ENCODE measurements around the gene TTC33.
"Not testable (repeated sequence)": the region's sequence is repeated elsewhere in the genome, so short reads cannot be mapped to it uniquely, and the experiment has no call there.

The TTC33 gene

DNA sequence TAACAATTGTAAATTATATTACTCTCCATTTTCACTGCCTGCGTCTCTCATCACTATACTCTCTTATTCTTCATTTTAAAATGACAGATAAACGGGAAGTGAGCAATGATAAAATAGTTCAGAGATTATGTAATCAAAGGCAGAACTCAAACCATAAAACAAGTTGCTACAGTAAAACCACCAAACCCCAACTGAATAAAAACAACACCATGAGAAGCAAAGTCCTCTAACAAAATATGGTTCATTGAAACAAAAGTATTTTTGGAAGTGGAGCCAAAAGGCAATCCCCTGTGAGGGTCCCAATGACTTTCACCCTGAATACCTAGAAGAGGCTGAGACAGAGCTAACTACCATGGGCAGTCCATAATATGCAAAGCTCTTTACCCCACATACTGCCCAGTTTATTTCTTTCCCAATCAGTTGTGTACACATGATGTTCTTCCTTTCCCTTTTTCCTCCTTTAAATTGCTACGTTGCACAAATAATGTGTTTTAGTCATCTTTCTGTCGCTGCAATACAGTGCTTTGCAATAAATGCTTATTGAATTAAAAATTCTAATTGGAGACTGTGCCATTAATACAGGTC lies 140.1 kb downstream of the TTC33 start:
- DNase-seq (ENCODE audit: low read depth in 3 of 3, low spot score in 1 of 3), result no peak

DNA sequence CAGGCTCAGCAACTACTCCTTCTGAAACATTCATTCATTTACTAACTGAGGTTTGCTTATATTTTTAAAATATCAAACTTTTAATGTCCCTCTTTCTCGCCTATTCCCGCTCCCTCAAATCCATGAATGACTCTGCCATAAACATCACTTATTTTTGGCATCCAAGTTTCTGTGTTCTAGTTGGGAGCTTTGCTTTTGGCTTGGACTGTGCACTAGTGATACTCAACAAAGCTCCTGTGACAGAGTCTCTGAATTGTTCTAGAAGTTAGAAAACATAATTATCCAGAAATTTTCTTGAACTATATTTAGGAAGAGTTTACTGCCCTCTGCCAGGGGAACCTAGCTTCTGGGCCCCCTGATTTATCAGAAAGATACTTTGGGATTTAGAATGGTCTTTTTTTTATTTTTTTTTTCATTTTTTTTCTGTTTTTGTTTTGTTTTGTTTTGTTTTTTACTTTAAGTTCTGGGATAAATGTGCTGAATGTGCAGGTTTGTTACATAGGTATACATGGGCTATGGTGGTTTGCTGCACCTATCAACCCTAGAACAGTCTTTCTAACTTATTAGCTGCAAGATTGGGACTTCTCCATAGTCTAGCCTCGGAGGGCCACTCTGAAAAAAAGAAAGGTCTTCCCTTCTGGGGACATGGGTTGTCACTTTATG lies 140.7 kb downstream of the TTC33 start:
- DNase-seq (ENCODE audit: low read depth in 3 of 3, low spot score in 1 of 3), result no peak

DNA sequence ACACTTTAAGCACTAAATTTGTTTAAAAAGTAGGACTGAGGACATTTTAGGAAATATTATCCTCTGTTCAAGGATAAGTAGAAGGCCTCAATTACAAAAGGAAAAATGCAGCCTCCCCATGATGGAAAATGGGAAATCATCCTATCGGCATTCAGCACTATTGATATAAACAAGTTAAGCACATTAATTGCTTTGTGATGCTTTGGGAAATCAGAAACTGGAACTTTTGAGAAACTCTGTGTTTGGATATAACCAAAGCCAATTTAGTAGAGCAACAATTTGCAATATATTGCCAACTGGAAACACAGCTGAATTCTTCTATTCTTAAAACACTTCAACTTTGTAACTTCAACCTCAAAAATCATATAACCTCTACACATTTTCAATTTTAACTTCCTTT lies 141.3 kb downstream of the TTC33 start:
- no peak for DNase-seq (ENCODE audit: low read depth in 3 of 3, low spot score in 1 of 3)

DNA sequence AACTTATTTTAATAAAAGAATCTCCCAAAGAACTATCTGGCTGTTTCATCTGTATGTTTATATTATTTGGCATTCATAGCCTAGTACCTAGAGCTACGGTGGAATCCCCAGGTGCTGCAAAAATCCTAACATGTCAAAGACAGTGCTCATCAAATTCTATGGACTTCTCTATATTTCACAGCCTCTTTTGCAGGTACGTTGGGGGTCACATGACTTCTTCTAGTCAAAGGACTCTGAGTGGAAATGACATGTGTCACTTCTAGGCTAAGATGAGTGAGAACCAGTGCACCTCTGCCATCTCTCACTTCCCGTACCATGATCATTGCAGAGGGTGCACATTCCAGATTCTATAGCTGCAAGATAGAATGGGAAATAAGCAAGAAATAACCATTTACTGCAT lies 148.6 kb downstream of the TTC33 start:
- no peak for DNase-seq (ENCODE audit: low read depth in 3 of 3, low spot score in 1 of 3)

DNA sequence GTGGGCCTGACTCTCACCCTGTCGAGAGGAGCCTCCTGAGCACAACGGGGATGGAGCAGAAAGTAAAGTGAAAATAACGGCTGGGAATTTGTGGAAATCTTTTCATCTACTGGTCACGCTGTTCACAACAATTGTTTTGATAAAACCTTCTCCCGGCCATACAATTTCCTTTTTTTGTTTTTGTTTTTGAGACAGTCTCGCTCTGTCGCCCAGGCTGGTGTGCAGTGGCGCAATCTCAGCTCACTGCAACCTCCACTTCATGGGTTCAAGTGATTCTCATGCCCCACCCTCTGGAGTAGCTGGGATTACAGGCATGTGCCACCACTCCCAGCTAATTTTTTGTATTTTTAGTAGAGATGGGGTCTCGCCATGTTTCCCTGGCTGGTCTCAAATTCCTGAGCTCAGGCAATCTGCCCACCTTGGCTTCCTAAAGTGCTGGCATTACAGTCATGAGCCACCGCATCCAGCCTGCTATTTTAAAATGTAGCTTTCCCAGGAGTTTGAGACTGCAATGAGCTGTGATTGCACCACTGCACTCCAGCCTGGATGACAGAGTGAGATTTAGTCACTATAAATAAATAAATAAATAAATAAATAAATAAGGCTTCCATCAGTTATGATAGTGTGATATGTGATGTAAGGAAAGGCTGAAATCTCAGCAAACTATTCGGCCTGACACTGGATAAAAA lies 149.5 kb downstream of the TTC33 start:
- DNase-seq (ENCODE audit: low read depth in 3 of 3, low spot score in 1 of 3), result no peak

DNA sequence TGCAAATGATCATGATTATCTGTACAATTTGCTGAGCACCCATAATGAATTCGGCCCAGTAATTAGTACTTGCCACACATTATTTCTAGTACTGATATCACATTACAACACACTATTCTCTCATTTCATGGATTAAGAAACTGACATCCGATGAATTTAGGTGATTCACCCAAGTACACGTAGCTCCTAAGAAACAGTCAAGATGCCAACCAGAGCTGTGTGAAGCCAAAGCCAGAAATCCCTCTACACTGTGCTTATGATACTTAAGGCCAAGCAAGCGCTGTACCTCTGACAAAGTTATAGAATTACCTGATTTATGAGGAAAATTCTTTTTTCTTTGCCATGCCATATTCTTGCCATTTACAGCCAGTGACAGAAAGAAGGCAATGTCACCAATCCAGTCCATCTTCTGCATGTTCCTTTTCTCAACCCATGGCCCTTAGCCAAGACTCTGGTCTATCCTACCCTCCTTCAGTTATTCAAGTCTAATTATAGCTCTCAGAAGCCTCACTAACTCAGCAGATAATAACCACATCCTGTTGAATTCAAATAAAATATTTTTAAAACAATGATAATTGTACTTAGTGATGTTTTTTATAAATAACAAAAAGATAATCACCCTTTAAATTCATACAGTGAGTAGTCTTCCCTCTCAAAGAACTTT lies 150.3 kb downstream of the TTC33 start:
- DNase-seq (ENCODE audit: low read depth in 3 of 3, low spot score in 1 of 3), result no peak

DNA sequence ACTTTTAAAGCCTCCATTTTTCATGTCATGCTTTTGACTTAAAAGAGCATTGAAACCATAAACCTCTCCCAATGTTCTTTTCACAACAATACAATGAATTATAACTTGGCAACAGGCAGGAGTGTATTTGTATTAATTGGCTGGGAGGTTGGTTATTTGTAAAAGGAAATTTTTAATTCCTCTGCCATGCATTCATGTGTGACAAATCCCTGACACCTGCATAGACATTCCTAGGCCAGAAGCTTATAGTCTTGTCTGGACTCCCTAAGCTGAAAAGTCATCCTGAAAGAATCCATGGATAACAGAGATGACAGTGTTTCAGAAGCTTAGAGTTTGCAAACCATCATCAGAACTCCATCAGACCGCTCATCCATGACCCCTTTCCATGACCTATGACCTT lies 152.4 kb downstream of the TTC33 start:
- no peak for DNase-seq (ENCODE audit: low read depth in 3 of 3, low spot score in 1 of 3)

DNA sequence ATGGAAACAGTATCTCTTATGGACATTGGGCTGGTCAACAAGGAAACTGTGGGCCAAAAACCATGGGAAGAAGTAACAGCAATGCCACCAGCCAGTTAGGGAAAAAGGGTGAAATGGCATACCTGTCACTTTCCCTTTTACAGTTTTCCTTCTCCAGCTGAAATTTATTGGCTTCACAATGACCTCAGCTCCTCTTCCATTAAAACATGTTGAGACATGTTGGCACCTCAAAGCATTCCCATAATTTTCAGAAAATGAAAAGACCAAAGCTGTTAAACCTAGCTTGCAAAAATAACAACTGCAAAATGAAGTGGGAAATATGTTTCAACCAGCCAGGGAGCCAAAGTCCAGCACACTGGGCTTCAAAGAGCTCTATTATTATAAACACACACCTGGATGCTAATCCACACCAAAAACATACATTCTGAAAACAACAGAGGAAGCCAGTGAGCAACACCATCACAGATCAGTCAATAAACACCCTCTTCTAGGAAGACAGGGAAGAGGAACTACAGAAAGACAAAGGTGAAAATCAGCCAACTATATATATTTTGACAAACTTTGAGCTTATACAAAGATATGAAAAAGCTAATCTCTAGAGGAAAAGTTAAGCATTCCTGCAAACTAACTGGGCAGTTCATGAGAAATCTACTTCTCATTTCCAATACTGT lies 154.4 kb downstream of the TTC33 start:
- no peak for DNase-seq (ENCODE audit: low read depth in 3 of 3, low spot score in 1 of 3)

DNA sequence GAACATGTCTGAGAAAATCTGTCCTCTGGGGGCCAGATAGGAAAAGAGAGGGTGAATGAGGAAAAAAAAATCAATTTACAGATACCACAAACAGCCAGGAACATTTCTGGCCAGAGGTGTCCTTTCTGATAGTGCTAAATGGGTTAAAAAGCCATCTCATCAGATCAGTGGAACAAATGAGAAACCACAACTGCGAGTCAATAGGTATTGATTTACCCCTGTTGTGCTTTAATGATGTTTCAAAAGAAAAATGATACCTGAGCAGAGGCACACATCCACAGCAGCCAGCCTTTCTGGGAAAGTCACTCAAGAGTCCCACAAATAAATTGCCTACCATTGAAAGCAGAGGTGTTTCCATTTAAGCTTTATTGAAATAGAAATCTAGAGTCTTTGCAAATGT lies 155.4 kb downstream of the TTC33 start:
- DNase-seq (ENCODE audit: low read depth in 3 of 3, low spot score in 1 of 3), result no peak

DNA sequence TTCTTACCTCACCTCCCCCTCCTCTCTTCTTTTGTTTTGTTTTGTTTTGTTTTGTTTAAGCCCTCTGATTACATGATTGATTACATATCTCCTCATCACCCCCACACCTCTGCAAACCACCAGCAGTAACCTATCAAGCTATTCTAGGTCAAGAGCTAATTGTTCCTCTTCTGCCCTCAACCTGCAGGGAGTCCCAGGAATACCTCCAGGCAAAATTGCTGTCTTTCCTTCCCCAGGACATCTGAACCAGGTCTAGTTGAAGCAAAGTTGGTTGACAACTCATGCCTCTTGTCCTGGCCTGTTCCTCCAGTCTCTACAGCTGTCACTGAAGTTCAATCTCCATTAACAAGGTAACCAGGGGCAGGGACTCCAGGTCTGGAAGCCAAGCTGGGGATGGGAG lies 156.1 kb downstream of the TTC33 start:
- no peak for DNase-seq (ENCODE audit: low read depth in 3 of 3, low spot score in 1 of 3)

DNA sequence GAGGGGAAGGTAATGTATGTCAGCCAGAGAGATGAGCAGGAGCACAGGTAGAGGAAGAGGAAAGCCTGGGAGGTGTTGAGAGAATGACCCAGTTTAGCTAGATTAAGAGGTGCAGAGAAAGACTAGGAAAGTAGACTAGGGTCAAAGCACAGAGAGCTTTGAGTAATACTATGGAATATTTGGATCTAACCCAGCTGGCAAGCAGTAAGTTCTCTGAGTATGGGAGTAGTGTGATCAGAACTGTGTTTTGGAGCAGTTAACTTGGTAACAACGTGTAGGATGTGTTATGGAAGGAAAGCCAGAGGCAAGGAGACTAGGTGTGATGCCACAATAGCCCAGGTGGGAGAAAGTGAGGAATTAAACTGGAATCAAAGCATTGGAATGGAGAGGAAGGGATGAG lies 160.9 kb downstream of the TTC33 start:
- DNase-seq (ENCODE audit: low read depth in 3 of 3, low spot score in 1 of 3), result no peak

DNA sequence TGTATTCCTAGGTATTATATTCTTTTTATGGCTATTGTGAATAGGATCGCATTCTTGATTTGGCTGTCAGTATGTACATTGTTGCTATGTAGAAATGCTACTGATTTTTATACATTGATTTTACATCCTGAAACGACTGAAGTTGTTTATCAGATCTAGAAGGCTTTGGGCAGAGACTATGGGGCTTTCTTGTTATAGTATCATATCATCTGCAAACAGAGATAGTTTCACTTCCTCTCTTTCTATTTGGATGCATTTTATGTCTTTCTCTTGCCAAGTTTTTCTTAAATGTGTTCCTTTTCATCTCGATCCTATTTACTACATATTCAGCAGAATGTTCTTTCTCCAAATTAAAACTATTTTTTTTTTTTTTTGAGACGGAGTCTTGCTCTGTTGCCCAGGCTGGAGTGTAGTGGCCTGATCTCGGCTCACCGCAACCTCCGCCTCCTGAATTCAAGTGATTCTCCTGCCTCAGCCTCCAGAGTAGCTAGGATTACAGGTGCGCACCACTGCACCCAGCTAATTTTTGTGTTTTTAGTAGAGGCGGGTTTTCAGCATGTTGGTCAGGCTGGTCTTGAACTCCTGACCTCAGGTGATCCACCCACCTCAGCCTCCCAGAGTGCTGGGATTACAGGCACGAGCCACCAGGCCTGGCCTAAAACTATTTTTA lies 163.9 kb downstream of the TTC33 start:
- DNase-seq (ENCODE audit: low read depth in 3 of 3, low spot score in 1 of 3), result not testable (repeated sequence)

DNA sequence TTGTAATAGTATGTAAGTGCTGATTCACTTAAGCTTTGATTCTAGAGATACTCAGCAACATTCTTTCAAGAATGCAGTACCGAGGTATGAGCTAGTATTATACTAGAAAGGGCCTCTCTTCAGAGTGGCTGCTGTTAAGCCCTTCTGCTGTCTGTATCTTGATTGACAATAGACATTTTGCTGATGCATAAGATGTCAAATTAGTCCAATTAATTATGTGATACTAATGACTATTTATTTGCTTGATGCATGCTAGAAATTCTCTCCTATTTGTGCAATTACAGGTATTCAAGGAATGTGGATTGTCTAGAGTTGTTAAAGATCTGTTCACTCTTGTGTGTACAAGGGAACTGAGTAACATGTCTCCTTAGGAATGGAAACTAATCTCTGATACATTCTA lies 168.4 kb downstream of the TTC33 start:
- DNase-seq (ENCODE audit: low read depth in 3 of 3, low spot score in 1 of 3), result no peak

DNA sequence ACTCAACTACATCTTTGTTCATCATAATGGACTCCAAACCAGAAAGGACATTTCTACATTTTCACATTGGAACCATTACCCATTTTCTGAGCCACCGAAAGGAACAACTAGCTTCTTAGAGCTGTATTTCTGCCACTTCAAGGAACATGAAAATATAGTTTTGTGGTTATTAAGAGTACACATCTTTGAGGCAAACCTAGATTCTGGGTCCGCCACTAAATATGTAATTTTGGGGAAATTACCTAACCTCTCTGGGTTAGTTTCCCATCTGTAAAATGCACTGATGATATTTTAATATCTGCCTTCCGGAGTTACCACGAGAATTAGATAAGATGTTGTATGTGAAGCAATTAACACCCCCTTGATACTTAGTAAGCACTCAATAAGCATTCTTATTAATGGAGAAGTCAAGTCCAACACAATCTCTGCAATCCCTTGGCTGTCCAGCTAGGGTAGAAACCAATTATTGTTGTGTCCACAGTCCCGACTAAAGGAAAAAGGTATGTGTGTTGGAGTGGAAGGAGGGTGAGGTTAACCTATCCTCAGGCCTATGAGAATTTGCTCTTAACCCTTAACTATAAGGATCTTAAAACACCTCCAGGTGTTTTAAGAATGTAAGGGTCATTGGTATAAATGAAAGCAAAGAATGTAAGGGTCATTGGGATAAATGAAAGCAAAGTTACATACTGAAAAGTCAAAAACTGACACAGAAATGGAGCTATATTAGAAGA lies 170.1 kb downstream of the TTC33 start:
- no peak for DNase-seq (ENCODE audit: low read depth in 3 of 3, low spot score in 1 of 3)

DNA sequence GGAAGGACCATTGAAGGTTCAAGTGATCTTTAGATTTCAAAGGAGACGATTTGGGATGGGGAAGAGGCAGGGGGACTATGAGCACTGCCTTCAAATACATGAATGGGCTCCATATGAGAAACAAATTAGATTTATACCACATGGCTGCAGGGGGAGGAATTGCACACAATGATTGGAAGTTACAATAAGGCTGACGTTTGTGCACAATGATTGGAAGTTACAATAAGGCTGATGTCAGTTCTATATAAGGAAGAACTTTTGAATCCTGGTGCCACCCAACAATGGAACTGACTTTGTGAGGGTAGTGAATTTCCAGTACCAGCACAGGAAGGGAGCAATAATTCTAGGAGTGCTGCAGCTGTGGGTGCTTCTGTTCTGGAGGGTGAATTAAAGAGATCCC lies 171.7 kb downstream of the TTC33 start:
- DNase-seq (ENCODE audit: low read depth in 3 of 3, low spot score in 1 of 3), result no peak

DNA sequence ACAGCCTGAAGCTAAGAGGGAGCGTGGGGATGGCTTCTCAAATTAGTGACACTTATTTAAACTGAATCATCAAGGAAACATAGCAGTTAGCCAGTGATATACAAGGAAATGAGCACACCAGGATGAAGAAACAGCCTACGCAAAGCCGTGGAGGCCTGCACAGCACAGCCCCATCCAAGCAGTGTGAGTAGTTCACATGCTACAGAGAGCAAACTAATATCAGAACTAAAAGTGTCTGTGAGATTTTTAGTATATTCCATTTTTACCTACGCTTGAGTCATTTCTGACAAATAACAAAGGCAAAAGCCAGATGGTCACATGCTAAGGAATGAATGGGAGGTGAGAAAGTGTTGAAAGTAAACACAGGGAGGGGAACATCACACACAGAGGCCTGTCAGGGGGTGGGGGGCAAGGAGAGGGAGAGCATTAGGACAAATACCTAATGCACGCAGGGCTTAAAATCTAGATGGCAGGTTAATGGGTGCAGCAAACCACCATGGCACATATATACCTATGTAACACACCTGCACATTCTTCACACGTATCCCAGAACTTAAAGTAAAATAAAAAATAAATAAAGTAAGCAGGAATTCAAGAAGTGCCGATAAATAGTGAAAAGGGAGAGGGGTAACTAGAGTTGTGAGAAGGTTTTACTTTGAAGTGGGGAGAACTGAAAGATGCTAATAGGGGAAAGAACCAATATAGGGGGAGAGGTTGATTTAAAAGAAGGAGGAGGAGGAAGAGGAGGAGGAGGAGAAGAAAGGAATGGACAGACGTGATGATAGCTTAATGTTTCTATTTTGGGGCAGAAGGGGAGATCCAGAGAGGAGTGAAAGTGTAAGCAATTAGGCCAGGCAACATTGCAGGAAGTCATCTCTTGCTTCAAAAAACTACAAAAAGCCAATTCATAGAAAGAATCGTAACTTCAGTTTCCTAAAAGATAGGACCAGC lies 177.0 kb downstream of the TTC33 start:
- DNase-seq (ENCODE audit: low read depth in 3 of 3, low spot score in 1 of 3), result peak in 1 of 3 donors; percentile 29

DNA sequence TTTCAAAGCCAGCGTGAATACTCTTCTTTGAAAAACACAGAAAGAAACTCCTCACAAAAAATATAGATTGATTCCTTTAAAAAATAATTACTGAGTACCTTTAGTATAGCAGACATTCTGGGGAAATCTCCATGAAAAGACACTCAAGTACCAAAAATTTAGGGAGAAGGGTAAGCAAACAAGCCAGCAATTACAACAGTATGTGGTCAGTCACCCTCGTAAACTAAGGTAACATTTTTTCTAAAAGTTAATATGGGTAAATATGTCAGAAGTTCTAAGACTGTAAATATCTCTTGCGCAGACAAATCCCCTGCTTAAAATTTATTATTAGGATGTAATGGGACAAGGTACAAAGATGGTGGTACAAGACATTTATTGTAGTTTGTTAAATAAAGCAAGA lies 178.0 kb downstream of the TTC33 start:
- no peak for DNase-seq (ENCODE audit: low read depth in 3 of 3, low spot score in 1 of 3)

DNA sequence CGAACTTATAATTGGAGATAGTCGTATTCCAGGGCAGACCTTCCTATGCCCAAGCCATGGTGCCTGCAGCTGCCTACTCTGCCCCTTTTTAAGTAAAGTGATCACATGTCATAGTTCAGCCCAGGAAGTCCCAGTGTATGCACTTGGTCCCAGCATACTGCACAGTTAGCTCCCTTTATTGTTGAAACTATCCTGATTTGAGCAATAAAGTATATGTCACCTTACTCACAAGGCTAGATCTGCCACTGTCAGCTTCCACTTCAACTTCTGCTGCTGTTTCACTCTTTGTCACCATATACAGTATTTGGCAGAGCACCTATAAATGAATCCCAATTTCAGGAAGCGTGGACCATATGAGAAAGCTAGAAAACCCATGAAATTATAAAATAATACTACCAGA lies 179.8 kb downstream of the TTC33 start:
- DNase-seq (ENCODE audit: low read depth in 3 of 3, low spot score in 1 of 3), result no peak

DNA sequence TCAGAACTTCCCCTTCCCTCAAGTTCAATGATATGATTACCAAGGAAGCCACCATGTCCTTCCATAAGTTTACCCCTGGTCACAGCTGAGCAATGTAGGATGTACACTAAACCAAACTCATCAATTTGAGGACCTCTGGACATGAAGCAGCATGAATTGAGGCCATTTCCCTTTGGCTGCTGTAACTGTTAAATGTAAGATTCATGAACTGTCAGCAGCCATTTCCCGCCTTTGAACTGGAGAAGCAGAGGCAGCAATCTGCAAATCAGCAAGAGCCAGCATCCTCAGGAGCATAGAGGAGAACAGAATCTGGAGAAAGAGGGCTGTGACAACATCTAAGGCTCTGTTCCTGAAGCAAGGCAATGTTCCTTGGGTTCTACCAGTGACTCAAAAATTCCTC lies 180.3 kb downstream of the TTC33 start:
- no peak for DNase-seq (ENCODE audit: low read depth in 3 of 3, low spot score in 1 of 3)

All from stimulated activated CD4-positive, alpha-beta T cell treated with anti-CD3 and anti-CD28 coated beads, TNF-alpha, amount 100 ng/mL, for 1 hour (primary cell).